ENCODE measurements around the gene SIL1.
"Not testable (repeated sequence)": the region's sequence is repeated elsewhere in the genome, so short reads cannot be mapped to it uniquely, and the experiment has no call there.

SIL1 gene

DNA sequence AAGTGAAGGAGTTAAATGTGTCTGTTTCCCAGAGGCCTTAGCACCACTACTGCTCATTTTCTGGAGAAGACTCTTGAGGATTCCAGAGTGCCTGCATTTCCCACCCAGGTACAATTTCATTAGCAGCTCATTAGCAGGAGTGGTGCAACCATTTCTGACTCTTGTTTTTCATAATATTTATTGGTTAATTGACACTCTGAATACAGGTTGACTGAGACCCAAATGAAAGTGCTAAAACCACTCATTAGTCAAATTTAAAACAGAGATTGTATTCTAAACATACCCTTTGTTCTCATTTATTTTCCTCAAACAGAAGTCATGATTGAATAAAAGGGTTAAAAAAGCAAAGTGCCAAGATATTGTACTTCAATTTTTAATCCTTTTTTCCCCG, 134.5 kb downstream of the SIL1 start:
- no peak for DNase-seq

DNA sequence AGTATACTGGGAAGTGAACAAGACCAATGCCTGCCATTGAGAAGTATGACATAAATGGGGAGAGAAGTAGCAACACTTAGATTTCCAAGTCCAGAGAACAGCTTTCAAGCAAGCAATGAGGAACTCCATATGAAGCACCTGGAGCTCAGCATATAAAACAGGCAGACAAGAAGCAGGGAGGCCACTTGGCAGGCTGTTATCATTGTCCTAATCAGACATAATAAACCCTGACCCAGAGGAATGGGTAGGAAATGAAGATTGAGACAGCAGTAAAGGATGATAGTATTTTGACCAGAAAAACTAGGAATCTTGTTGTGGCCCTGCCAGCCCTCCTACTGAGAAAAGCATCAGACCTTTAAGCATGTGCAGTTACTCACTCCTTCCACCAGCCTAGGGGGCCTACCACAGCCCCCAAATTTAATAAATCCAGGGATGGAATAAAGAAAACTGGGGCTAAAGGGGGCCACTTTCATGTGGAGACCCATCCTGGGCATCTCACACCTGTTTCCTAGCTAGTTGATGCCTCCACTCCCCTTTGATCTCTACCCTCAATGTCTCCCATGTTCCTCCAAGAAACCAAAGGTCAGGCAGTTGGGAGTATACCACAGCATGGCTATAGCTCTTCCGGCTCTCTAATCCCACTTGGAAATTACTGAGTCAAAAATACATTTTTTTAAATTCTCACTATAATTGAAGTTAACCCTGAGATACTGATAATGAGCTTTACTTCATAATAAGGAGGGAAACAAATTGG, 135.1 kb downstream of the SIL1 start:
- no peak for DNase-seq

DNA sequence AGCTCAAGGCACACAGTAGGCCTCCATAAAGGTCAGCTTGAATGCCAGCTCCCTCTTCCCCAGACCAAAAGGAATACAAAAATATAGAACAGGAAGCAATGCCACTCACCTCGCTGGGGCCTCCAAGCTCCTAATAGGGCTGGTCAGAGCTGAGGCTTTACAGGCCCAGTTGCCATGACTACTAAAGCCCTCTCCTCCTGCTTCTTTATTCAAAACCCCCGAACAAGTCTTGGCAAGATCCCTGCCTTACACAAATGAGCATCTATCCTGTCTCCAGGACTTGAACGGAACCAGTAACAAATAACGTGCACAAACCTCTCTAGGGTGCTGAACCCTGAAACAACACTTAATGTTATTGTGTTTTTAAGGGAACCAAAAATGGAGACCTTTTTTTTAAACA, 136.3 kb downstream of the SIL1 start:
- no peak for DNase-seq

DNA sequence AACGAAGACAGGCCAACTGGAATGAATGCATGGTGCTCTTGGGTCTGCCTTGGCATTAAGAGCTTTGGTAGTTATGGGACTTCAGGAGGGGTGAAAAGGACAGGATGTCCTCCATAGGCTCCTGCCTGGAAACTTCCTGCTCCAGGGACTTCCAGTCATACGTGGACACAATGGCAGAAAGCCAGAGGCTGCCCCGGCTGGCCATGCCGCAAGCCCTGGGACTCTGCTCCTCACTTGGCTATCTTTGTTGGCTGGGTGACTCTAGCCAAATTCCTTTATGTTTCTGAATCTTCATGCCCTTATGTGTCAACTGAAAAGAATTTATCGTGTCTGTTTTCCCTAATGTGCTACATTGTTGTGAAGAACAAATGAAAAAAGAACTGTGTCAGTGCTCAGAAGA, 136.9 kb downstream of the SIL1 start:
- no peak for DNase-seq

DNA sequence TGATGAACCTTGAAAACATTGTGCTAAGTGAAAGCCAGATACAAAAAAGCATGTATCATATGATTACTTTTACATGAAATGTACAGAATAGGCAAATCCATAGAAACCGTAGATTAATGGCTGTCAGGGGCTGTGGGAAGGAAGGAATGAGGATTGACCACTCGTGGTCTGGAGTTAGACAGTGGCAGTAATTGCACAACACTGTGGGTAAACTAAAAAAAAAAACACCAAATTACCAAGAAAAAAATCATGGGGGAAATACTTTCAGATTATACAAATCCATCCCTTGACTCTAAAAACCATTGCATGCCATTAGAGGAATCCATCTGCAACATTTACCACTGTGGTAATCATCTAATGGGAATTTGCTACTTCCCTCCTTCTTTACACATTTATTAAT, 140.0 kb downstream of the SIL1 start:
- DNase-seq = no peak

DNA sequence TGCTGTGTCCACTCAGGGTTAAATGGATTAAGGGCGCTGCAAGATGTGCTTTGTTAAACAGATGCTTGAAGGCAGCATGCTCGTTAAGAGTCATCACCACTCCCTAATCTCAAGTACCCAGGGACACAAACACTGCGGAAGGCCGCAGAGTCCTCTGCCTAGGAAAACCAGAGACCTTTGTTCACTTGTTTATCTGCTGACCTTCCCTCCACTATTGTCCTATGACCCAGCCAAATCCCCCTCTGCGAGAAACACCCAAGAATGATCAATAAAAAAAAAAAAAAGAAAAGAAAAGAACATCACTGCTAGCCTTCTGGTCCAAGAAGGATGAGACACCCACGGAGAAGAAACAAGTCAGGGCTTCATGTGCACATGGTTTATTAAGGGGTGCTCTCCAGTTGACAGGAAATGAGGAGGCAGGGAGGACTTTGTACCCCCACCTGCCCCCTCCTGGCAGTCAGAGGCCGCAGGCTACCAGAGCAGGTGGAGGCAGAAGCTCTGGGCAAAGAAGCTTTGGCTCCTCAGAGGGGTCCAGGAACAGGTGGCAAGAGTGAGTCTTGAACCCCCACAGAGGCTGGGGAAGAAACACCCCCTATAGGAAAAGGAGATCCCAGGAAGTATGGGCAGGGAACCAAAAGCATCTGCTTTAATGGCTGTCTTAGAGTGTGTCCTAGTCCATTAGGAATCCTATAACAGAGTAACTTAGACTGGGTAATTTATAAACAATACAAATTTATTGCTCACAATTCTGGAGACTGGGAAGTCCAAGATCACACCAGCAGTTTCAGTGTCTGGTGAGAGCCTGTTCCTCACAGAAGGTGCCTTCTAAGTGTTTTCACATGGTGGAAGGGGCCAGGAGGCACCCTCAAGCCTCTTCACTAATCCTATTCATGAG, 140.9 kb downstream of the SIL1 start:
- DNase-seq = not testable (repeated sequence)

DNA sequence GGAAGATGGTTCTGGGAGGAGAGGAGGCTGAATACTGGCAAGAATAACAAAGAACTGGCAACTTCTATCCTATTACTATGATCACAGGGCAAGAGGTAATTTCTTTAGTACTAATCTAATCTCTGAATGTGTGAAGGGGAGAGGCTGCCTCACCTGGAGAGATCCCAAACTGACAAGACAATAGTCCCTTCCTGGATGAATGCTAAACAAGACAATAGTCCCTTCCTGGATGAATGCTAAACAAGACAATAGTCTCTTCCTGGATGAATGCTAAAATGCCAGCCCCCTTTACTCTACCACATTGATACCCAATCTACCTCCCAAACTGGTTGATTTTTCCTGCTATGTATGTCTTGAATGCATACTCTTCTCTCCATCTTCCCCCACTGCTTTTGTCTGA, 145.2 kb downstream of the SIL1 start:
- DNase-seq = no peak

DNA sequence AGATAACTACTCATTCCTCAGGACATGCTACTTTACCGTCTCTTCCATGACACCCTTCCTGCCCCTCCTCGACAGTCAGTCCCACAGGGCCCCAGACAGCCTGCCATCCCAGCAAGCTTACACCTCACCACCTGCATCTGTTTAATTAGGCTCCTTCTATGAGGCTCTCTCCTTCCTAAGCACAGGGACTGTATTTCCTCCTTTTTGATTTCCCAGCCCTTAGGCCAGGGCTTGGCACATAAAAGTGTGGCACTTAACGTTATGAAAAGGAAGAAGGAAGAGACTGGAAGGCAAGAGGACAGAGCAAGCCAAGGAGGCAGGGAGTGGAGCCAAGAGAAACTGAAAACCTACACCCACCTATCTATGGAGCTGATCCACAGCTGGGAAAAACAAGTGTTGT, 146.8 kb downstream of the SIL1 start:
- no peak for DNase-seq

DNA sequence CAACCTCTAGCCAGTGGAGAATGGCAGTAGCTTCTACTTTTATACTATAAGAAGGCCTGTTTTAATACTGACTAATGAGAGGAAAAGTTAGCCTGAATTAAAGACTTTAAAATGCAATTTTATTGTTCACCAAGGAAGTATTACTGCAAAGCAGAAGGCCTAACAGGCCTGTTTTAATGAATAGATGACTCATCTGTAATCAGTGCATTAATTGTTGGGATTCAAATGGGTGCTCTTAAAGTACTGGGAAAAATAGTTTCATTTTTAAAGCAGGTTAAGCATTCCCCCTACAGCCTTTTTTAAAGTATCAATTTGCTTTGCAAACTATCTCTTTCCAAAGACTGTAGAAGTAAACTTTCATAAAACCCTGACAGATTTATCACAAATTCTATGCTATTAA, 147.7 kb downstream of the SIL1 start:
- no peak for DNase-seq

DNA sequence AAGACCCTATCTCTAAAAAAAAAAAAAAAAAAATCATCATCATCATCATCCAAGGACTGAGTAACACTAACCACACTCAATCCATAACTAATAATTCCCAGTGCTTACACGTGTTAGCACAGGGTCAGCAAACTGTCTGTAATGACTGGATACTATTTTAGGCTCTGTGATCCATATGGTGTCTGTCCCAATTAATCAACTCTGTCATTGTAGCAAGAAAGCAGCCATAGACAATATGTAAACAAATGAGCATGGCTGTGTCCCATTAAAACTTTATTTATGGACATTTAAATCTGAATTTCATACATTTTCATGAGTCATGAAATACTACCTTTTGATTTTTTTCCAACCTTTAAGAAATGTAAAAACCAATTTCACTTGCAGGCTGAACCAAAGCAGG, 148.4 kb downstream of the SIL1 start:
- no peak for DNase-seq

DNA sequence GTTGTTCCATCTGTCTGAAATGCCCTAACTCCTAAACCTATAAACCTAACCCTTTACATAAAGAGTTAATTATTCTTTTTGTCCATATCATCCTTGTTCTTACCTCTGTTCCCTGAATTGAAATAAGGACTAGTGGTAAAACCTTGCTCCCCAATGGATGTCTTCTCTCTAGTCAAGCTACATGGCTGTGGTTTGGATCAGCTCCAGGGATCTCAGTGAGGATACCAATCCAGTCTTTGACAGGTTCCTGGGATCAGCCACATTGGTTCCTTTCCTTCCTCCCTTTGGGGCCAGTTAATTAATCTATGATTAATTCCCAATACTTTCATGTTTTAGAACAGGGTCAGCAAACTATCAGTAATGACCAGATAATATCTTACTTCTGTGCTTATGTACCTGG, 151.6 kb downstream of the SIL1 start:
- no peak for DNase-seq

DNA sequence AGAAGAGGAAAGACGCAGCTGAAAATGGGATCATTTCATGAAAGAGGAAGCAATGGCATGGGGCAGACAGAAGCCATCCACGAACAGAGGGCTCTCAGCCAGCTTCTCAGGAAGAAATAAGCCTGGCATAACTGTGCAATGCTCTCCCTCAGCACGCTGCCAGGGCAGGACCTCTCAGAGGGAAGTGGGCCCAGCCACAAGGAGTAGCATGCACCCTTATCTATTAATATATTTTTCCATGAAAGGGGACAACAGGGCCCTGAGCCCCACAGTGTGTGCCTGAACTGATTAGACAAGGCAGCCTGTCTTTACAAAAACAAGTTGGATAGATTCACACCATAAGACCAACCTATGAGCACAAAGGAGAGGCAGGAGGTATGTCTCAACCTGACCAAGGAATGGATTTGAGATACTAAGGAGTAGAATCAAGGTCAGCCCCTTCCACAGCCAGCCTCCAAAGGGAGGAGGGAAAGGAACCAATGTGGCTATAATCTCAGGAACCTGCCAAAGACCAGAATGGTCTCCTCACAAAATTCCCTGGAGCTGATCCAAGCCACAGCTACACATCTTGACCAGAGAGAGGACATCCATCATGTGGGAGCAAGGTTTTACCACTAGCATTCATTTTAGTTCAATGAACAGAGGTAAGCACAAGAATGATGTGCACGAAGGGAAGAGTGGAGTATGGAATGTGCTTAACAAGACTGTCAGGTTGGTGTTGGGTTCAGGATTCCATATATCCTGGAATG, 154.8 kb downstream of the SIL1 start:
- no peak for DNase-seq

DNA sequence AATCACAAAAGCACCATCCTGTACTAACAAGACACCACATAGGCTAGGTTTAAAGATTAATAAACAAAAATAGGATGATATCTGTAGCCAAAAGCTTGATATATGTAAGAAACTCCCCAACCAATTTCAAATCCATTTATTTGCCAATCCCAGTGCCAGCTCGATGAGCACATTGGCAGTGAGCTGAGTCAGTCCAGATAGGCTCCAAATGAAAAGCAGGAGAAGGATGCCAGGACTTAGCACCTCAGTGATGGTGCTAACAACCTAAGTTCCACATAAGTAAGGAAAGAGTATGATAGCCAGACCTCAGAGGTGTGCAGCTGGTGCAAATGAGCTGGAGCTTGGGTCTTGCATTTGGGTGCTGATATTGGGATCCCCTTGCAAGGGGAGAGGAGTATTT, 158.1 kb downstream of the SIL1 start:
- no peak for DNase-seq

DNA sequence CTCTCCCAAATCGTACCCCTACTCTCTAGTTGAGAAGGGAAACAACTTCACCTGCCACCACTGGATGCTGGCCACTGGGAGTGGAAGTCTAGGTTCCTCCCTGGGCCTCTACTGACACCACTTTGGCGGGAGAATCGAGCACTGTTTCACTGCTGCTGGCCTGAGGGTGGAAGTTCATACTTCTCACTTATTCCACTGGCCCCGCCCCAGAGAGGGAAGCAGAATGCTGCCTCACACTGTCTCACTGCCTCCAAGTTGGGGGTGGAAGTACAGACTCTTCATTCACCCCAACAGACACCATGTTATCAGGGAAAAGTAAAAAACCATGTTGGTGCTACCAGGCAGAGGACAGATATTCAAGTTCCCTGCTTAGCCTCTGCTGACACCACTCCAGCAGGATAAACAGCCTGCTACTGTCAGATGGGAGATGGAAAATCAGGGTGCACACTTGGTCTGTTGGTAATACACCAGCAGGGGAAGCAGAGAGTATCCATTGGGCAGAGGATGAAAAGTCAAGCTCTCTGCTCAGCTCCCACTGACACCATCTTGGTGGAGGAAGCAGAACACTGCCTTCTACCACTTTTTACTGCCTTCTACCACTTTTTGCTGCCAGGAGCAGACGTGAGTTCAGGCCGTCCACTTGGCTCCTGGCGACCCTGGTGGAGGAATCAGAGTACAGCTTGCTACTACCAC, 159.4 kb downstream of the SIL1 start:
- DNase-seq = no peak

DNA sequence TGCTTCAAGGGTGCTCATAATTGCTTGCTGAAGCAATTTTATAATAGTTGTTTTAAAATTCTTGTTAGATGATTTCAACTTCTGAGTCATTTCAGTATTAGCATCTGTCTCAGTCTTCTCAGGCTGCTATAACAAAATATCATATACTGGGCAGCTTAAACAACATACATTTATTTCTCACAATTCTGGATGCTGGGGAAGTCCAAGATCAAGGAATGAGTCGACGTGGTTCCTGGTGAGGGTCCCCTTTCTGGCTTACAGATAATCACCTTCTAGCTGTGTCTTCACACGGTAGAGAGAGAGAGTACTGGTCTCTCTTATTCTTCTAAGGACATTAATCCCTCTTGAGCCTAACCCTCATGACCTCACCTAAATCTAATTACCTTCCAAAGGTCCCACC, 160.4 kb downstream of the SIL1 start:
- DNase-seq = no peak

DNA sequence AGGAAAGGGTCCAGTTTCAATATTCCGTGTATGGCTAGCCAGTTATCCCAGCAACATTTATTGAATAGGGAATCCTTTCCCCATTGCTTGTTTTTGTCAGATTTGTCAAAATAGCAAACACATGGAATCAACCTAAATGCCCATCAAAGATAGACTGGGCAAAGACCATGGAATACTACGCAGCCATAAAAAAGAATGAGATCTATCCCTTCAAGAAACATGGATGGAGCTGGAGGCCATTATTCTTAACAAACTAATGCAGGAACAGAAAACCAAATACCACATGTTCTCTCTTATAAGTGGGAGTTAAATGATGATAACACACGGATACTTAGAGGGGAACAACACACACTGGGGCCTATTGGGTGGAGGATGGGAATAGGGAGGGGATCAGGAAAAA, 161.8 kb downstream of the SIL1 start:
- DNase-seq = not testable (repeated sequence)

DNA sequence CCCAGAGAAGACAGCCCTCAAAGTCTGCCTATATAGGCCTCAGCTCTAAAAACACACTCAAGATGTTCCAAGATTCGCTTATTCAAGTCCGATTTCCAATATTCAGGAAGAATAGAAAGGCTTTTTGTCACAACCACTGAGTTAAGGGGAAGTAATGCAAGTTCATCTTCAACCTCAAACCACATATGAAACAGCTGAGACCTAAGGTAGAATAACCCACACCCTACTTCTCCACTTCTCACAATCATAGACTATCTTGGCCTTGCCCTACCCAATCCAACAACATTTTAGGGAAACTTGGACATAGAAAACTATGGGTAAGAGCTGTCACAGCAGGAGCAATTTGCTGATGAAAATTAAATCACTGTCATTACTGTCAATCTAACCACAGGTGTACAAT, 171.0 kb downstream of the SIL1 start:
- DNase-seq = no peak

DNA sequence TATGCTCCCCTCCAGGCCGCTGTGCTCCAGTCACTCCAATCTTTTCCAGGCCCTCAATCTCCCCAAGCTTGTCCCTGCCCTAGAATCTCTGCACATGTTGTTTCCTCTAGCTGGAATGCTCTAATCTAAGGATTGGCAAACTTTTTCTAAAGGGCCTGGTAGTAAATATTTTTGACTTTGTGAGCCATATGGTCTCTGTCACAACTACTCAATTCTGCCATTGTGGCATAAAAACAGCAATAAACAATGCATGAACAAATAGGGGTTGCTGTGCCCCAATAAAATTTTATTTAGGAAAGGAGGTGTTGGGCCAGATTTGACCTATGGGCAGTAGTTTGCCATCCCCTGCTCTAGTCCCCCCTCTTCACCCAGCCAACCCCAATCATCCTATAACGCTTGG, 172.5 kb downstream of the SIL1 start:
- DNase-seq = no peak

DNA sequence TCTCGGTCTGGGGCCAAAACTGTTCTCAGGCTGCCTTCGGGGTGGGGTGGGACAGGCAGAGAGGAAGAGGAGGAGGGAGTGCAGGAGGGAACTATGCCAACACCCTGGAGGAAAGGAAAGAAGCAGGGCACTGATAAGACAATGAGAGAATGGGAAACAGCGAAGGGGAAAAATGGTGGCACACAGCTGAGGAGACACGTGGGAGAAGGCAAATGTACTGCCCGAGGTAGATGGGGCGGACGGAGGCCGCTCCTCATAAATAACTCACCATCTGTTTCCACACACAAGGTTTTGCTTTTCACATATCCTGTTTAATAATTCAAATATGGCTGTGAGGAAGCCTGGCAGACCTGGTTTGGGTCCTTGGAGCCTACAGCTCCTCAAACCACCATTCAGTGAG, 174.9 kb downstream of the SIL1 start:
- no peak for DNase-seq

DNA sequence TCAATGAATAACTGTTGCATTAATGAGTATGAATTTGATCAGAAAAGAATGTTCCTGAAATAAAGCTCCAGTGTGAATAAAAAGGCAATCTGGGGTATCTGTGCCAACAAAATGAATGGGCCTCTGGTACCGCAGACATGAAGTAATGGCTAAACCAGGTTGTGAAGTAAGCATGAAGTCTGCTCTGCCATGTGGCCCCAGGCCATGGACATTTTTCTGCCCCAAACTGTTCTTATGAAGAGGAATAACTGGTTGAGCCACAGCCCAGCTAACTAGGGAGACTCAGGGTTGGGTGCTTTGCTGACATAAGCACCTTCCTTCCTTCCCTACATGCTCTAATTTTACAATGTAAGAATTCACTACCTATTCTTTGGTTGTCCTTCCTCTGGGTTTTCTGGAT, 175.6 kb downstream of the SIL1 start:
- no peak for DNase-seq

DNA sequence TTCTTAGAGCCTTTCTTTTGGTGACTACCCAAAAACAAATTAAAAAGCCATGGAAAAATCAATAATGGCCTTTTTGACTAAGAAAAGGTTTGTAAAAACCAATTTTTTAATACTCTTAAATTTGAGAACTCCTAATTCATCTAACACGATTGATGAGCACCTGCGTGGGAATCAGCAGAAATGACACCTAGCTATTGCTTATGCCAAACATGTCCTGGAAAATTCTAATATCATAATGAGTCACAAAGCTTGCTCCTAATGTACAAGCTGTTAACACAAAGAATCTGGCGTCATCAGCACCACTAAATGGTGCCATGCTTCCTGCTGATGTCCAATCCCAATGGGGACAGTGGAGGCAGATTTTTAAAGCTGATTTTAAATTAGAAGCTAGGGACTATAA, 176.8 kb downstream of the SIL1 start:
- no peak for DNase-seq

DNA sequence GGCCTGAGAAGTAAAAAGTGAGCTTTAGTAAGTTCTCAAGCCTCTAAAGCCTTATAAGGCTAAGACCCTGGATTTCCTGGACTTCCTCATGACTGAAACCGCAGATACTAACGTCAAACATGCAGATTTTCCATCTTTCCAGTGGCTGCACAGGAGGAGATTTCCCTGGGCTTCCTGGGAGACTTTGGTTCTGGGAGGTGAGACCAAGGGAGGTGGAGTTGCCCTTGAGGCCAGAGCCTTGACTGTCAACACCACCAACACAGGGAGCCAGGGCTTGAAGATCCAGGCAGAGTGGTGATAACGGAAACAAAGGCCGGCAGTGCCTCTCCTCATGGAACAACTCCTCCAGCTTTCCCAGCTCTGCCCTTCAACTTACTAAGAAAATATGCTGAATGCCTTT, 178.3 kb downstream of the SIL1 start:
- no peak for DNase-seq

DNA sequence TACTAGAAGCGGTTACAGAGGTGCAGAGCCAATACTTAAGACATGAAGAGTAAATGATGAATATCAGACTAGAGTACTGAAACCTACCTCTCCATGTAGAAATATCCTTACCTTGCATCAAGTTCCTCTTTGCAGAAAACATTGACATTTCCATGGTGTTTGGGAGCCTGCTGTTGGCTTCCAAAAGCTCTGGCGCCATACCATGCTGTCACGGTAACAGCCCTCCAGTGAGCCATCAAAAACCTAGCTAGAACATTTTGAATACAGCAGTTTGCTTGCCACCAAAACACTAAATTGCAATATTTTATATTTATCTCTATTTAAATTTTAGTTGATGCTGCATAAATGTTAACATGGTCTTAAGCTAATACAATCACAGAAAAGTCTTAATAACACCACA, 179.0 kb downstream of the SIL1 start:
- DNase-seq = no peak
